ENCODE results near the gene CSNK2A2. TPM values are rescaled to one million over a fixed set of nuclear protein-coding genes. Genes with fewer than 3 reads are reported as not detected.
A peak's percentile ranks its signal among the peaks of the same experiment; 100 is the strongest.

Gene CSNK2A2
- total RNA-seq (2021; fragmentation: NEBNext Ultra II Directional; extraction: Animal tissue kit (Norgen Biotek cat#: 25700)) (124 and 128 TPM in 2 replicates), polyA plus RNA-seq (2011; rRNA removed) (29.4 and 37.9 TPM in 2 replicates), polyA minus RNA-seq (2011; rRNA and poly(A)+ RNA removed) (148 and 169 TPM in 2 replicates)
- polyA plus RNA-seq (2011; cell fraction: cytosol; rRNA removed), result 37.1 TPM
- polyA plus RNA-seq (2011; cell fraction: nucleus; rRNA removed), result 33.0 TPM
- 59.7 to 79.1 TPM (median 65.0 TPM) in 4 replicates for polyA plus RNA-seq (2012, experiment 1 of 2)
- 27.6 TPM for polyA plus RNA-seq (2012, experiment 2 of 2)
- 58.0 TPM for polyA plus RNA-seq (2013, experiment 1 of 2)
- 54.7 TPM for polyA plus RNA-seq (2013, experiment 2 of 2)
- polyA minus RNA-seq (2011; cell fraction: cytosol; rRNA and poly(A)+ RNA removed), result 74.3 TPM
- 97.3 TPM for polyA minus RNA-seq (2011; cell fraction: nucleus; rRNA and poly(A)+ RNA removed)
- long read RNA-seq, experiment 1, transcript CSNK2A2-201 (12 exons, 1,701 nt), result major isoform, 9 of 57 reads
- long read RNA-seq, experiment 1, partial matches to known transcripts, result 17 of 57 reads
- long read RNA-seq, experiment 1, other reads (novel, unspliced or antisense), result 31 of 57 reads
- long read RNA-seq, experiment 2, partial matches to known transcripts, result 1 of 19 reads
- long read RNA-seq, experiment 2, other reads (novel, unspliced or antisense), result 18 of 19 reads

GRCh38 chr16:58198022-58198683 is at the start of gene CSNK2A2:
CSNK2A2 (minus strand) TSS chr16:58198106; CDS start chr16:58197736, 370 bp downstream.
- H3K36me3 ChIP-seq (ENCODE audit: control insufficient read depth in 2 of 4, insufficient read depth in 4 of 4, low read length in 3 of 4), result peaks cover 0 to 34% (median 19%) of the 10 kb centered on the region in 4 experiments; a peak in 6 of 8 replicates
- H3K4me2 ChIP-seq (ENCODE audit: insufficient read depth in 1 of 2, low read depth in 2 of 2, low read length in 2 of 2), result peak within 1 kb of the TSS; percentile 90 to 97
- WGBS, 2 experiments (ENCODE audit: extremely low coverage in 1 of 2, insufficient coverage in 1 of 2, insufficient read length in 1 of 2, insufficient replicate concordance in 2 of 2, low coverage in 1 of 2, low lambda C conversion rate in 2 of 2, missing lambda C conversion rate in 1 of 2), result 6% methylated on average over 7 of the region's 52 CpGs; no CpG with 5 or more reads in 1 of the 2 experiments
- no peak within 1 kb of the TSS for H3K4ac ChIP-seq (replicated peaks; ENCODE audit: insufficient read length, low read depth, low read length)
- H3K23me2 ChIP-seq (ENCODE audit: low read depth, low read length), result peaks cover 11% of the 10 kb centered on the region; the same call in 1 of the 2 replicates
- H3K18ac ChIP-seq (ENCODE audit: extremely low read depth, low read length), result no peak within 1 kb of the TSS; the same call in 1 of the 2 replicates
- no peak within 1 kb of the TSS for H4K5ac ChIP-seq (ENCODE audit: insufficient read length, low read depth, low read length)
- H3K79me1 ChIP-seq (ENCODE audit: low read depth, low read length), result peaks cover 6% of the 10 kb centered on the region
- DNase-seq (ENCODE audit: low read depth in 1 of 2, low spot score in 2 of 2) (peak in 1 of 2 experiments; percentile 72), FAIRE-seq (no peak)
- no peak within 1 kb of the TSS; the same call in 1 of the 2 replicates for H2BK12ac ChIP-seq (ENCODE audit: low read depth, low read length)
- no peak within 1 kb of the TSS for H2AFZ ChIP-seq (ENCODE audit: low read length)
- H4K8ac ChIP-seq (ENCODE audit: extremely low read depth, insufficient read depth, low read length), result no peak within 1 kb of the TSS
- ChIA-PET CTCF (ENCODE audit: partially characterized antibody) (interaction anchor here (1.0 kb wide), 2 partner anchors 69 to 177 kb away, joined by 3 read pairs; no protein-coding TSS in a partner anchor), POLR2A (ENCODE audit: partially characterized antibody) (interaction anchor here (1.3 kb wide), 1 partner anchor 12 kb away, joined by 4 read pairs; no protein-coding TSS in a partner anchor)
- H3K27ac ChIP-seq (ENCODE audit: low read depth, low read length), result no peak within 1 kb of the TSS
- no peak within 1 kb of the TSS for H3K56ac ChIP-seq (replicated peaks; ENCODE audit: insufficient read length, low read depth, low read length)
- no peak within 1 kb of the TSS for H2BK120ac ChIP-seq (replicated peaks; ENCODE audit: low read depth, low read length)
- H2AK5ac ChIP-seq (ENCODE audit: low read depth, low read length), result no peak within 1 kb of the TSS
- no peaks in the 10 kb centered on the region for H3K9me3 ChIP-seq (ENCODE audit: insufficient read depth in 2 of 2, low read depth in 1 of 2, low read length in 1 of 2)
- peak within 1 kb of the TSS; percentile 87 to 97 (median 90) for H3K4me3 ChIP-seq (ENCODE audit: extremely low read depth in 1 of 4, insufficient read depth in 2 of 4, low read depth in 3 of 4, low read length in 4 of 4)
- no peak within 1 kb of the TSS for H3K23ac ChIP-seq (ENCODE audit: insufficient read length)
- peaks cover 0 to 5% (median 2%) of the 10 kb centered on the region in 4 experiments; a peak in 1 of 7 replicates for H3K27me3 ChIP-seq (replicated peaks in 1 of 4; ENCODE audit: control insufficient read depth in 3 of 4, extremely low read depth in 1 of 4, insufficient read depth in 3 of 4, low read length in 3 of 4)
- H2BK5ac ChIP-seq (ENCODE audit: low read depth, low read length), result 0 out of 2 replicates have a peak within 1 kb of the TSS, but pooled peaks have one; percentile 45
- peaks cover 0 to 6% (median 3%) of the 10 kb centered on the region in 4 experiments; a peak in 2 of 7 replicates for H3K4me1 ChIP-seq (replicated peaks in 1 of 4; ENCODE audit: control insufficient read depth in 3 of 4, insufficient read depth in 4 of 4, low read length in 3 of 4)
- H3K79me2 ChIP-seq (ENCODE audit: control insufficient read depth in 1 of 2, insufficient read depth in 2 of 2, low read length in 2 of 2), result peaks cover 6 to 37% of the 10 kb centered on the region in 2 experiments; a peak in 3 of 4 replicates
- no peak within 1 kb of the TSS for H4K91ac ChIP-seq (replicated peaks; ENCODE audit: insufficient read length, low read length)
- peaks cover 0 to 3% of the 10 kb centered on the region in 2 experiments for H4K20me1 ChIP-seq (replicated peaks in 1 of 2; ENCODE audit: control insufficient read depth in 1 of 2, insufficient read depth in 2 of 2, low read length in 2 of 2)
- no peak within 1 kb of the TSS for H2BK20ac ChIP-seq (ENCODE audit: low read length)
- H3K14ac ChIP-seq (ENCODE audit: insufficient read length), result no peak within 1 kb of the TSS
- H2BK15ac ChIP-seq (ENCODE audit: low read length), result no peak within 1 kb of the TSS
- peak within 1 kb of the TSS; percentile 56 to 75 (median 67) for H3K9ac ChIP-seq (replicated peaks in 1 of 4; ENCODE audit: extremely low read depth in 1 of 4, low read depth in 3 of 4, low read length in 3 of 4)

All from H1 (cell line).